Measurements from ENCODE around the gene MAST3.

GRCh38 chr19:18097993-18098890, 664 bp downstream of the MAST3 start:
- TF ChIP-seq CTCF (IDR thresholded peaks at IDR 0.05; ENCODE audit: poor library complexity, severe bottlenecking) = no peak
- no peak for TF ChIP-seq TAF1 (IDR thresholded peaks at IDR 0.05; ENCODE audit: low read depth)
- no peak for TF ChIP-seq POLR2AphosphoS5 (IDR thresholded peaks at IDR 0.05)
